Measurements from ENCODE around the gene SLIT3.

The SLIT3 gene

DNA sequence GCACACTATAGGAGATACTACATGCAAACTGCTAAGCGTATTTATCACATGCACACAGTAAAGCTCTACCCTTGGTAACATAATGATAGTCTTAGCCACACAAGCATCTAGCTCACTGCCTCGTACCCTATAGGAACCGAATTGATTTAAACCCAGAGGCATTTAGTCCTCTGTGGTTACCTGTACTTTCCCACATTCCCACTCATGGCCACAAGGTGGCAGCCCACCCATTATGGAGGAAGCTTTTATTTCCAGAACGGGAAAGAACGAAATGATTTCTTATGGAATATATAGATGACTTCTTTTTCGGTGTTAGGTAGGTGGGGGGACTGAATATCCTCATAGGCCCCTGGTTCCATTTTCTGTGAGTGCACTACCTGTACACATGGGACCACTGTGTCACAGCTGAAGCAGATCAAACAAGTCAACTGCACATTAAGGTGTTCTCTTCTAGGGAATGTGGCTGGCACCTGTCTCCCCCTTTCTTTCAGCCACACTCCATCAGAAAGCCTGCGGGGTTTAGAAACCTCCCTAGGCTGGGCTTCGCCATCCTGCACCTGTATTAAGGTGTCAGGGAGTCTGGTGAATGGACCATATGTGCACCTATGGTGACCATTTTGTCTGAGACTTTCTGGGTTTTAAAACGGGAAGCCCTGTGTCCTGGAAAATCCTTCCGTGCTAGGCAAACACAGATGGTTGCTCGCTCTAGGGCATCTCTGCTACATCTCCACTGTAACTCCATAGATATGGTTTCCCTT, 313.2 kb downstream of the SLIT3 start:
- DNase-seq: peak; percentile 29 to 76

- DNase-seq: no peak
These were observed 315.5 kb downstream of the SLIT3 start for GRCh38 chr5:168985454-168985853.

GRCh38 chr5:168984135-168984675, 316.7 kb downstream of the SLIT3 start:
- no peak for DNase-seq

DNA sequence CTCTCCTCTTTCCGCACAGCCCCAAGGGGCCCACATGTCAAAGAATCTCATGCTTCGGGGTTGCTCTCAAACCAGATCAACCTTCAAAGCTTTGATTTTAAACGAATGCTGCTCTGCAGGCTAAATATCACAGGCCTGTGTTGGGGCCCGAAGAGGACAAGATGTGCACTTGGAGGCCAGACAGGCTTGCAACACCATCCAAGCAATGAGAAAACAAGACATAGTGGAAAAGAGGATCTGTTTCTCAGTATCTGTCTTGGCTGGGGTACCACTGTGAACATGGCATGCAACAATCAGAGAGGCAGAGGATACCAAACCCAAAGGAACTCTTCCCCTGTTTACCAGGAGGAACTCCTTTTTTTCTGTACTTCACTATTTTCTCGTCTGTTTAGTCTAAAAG, 321.8 kb downstream of the SLIT3 start:
- no peak for DNase-seq

- no peak for DNase-seq
These were observed 322.4 kb downstream of the SLIT3 start for GRCh38 chr5:168978500-168978899.

DNA sequence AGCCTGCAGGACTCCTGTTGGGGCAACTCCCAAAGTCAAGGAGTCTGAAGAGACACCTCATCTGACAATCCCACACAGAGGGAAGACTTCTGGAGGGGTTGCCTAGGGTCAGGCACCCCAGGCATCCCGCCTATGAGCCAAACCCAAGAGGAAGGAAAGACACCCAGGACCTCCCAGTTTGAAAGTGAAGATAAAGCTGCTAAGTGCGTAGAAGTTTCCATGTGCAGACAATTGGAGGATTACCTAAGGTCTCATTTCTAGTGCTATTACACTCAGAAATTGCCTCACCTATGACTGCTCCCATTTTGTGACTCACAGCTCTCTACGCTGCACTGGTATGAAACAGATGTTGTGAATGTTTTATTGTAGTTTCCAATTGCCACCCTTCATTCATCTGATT, 322.9 kb downstream of the SLIT3 start:
- no peak for DNase-seq

DNA sequence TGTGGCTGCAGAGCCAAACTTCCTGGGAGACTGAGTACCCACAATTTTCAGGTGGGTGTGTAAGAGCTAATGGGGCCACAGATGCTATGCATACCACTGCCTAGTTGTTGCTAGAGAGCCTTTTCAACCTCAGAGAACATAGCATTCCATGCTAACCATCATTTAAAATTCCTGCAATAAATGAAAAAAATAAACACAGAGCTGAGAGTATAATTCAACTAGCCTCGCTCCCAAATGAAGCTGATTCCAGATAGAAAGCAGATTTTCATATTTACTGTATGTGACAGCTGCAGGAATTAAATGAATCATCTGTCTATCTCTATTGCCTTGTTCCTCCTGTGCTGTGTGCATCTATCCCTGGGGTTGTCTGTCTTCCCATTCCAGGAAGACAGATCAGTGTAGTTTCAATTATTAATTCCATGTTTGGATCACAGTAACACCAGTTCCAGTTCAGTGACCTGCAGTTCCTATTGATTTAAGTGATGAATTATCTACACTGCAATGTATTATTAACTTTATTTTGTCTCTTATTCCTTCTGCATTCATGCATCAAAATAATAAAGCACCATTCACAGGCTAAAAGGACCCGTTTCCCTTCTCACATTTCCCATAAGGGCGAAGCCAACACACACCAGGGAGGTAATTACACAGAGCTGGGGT, 324.5 kb downstream of the SLIT3 start:
- no peak for DNase-seq

- no peak for DNase-seq
These were observed 325.6 kb downstream of the SLIT3 start for GRCh38 chr5:168975331-168975730.

DNA sequence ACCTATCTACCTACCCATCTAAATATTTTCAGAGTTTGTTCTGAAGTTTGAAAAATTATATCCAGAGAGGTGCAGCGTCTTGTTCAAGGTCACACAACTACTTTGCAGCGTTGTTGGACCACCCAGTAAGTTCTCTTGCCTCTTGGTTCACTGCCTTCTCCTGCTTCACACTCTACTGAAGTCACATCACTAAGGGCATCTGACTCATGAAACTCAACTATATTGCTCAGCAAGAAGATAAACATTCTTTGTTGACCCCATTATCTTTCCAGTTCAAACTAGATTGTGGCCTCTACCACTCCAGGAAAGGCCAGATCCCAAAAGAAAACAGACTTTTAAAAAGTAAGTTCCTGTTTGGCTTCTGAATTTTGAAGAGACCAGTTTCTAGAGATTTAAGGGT, 326.9 kb downstream of the SLIT3 start:
- DNase-seq: no peak

DNA sequence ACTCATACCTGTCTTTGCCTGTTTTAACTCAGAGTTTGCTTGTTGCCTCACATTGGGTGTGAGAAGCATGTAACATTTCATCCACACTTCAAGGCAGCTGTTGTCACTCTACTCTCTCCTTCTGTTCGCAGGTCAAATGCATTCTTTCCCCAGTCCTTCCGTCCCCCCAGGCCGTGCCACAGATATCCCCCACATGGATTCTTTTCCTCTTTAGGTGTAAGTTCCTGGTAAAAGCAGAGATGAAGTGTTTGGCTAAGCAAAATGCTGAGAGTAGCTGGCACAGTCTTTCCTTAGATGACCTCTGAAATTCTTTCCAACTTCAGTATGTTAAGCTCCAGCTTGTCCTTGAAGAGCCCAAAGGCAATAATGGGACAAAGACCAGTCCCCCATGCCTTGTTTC, 328.2 kb downstream of the SLIT3 start:
- no peak for DNase-seq

DNA sequence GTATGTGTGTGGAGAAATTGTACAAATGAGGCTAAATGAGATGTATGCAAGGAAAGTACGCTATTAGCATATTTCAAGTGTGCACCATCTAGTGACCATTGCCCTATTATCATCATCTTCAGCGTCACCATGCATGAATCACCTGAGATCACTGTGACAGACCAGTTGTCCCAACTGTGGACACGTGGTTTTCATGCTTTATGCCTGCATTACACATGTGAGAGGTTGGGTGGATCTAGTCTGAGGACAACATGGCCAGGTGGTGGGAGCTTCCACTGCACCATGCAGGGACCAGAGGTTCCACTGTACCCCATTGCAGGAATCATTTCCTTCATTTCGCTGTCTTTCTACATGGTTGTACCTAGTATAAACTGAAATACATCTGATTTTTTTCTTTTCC, 329.8 kb downstream of the SLIT3 start:
- DNase-seq: no peak

- no peak for DNase-seq
These were observed 331.5 kb downstream of the SLIT3 start for GRCh38 chr5:168969326-168969886.

DNA sequence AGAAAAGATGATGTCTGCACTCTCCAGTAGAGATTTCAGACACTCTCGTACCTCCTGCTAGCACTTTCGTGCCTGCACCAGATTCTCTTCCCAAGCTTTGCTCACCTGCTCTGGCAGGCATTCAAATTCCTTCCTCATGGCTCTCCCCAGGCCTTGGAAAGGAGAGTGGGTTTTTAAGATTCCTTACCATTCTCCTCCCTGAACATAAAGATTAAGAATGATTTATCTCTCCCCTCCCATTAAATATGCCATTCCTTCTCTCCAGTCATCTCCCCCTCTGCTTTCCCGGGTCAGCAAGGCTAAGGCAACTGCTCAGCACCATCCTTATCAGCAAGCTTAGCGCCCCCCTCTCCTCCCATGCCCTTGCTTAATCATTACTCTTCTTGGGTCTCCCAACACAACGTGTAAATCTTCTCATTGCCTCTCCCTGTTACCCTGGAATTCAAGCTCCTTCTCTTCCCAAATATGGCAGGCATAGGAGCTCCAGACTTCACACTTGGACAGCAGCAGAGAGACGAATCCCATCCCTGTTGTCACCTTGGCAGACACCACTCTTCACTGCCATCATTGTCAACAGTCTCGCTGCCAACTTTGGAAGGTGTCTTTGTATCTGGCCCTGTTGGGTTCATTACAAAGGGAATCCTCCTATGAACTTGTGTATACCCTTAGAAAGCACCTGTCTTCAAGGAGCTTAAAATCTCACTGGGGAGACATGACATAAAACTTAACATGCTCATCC, 332.9 kb downstream of the SLIT3 start:
- DNase-seq: no peak

DNA sequence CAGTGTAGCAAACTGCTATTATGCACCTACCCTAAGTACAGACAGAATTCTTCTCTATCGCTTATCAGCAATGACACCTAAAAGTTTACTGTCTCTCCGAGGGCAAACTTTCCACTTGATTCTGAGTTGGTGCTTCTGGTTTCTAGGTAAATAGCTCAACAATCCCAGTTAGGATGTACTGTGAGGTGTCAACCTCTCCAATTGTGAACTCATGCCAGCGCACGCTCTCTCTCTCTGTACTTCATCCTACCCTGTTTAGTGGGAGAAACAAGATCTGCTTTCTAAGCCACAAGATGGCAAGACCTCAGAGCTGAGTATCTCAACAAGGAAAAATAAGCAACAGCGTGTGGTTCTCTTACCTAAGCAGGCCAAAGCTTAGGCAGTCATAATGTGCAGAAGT, 335.3 kb downstream of the SLIT3 start:
- no peak for DNase-seq

DNA sequence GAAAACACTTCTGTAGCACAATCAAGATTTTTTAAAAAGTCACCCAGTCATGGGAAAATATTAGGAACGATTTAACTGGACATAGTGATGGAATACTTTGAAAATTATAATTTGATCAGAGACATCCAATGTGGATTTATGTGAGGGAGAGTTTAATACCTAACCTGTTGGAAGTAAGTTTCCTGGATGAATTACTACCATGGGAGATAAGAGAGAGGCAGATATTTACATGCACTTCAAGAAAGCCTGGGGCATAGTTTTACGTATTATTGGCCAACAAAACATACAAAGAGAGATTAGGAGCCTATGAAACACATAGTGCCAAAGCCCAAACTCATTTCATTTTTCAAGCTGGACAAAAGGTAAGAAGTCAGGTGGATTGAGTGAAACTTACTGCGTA, 336.8 kb downstream of the SLIT3 start:
- DNase-seq: no peak

GRCh38 chr5:168962306-168962705, 338.6 kb downstream of the SLIT3 start:
- no peak for DNase-seq

GRCh38 chr5:168961681-168962080, 339.3 kb downstream of the SLIT3 start:
- no peak for DNase-seq

DNA sequence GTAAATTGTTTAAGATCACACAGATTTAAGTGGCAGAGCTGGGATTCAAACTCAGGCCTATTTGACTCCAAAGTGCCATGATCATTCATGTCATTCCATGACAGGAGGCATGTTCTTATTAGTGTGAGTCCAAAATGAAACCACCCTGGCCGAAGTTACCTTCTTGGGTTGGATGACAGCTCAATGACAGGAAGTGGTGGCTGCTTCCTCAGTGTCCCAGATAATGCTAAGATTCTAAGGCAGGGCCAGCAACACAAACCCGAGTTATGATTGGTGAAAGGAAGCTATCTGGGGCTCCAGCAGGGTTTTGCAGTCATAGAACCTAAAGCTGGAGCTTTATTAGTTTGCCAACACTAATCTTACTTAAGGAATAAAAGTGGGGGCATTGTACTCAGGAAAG, 340.4 kb downstream of the SLIT3 start:
- no peak for DNase-seq

GRCh38 chr5:168953351-168953750, 347.6 kb downstream of the SLIT3 start:
- DNase-seq: no peak

DNA sequence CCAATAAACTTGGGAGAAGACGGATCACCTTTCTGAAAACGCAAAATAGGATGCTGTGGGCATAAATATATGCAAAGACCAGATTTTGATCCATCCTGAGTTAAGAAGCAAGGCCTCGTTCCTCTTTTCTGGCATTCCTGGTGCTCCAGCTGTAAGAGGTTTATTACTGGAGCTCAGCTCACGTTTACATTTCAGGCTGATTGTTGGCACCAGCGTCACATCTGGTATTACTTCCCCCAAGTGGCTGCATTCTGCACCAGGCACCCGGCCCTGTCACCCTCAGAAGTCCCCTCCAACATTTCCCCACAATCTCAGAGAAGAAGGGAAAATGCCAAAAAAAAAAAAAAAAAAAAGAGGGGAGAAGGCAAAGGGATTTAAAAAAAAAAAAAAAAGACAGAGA, 348.7 kb downstream of the SLIT3 start:
- no peak for DNase-seq

- DNase-seq: no peak
These were observed 349.2 kb downstream of the SLIT3 start for GRCh38 chr5:168951769-168952168.

GRCh38 chr5:168951356-168951755, 349.6 kb downstream of the SLIT3 start:
- no peak for DNase-seq

DNA sequence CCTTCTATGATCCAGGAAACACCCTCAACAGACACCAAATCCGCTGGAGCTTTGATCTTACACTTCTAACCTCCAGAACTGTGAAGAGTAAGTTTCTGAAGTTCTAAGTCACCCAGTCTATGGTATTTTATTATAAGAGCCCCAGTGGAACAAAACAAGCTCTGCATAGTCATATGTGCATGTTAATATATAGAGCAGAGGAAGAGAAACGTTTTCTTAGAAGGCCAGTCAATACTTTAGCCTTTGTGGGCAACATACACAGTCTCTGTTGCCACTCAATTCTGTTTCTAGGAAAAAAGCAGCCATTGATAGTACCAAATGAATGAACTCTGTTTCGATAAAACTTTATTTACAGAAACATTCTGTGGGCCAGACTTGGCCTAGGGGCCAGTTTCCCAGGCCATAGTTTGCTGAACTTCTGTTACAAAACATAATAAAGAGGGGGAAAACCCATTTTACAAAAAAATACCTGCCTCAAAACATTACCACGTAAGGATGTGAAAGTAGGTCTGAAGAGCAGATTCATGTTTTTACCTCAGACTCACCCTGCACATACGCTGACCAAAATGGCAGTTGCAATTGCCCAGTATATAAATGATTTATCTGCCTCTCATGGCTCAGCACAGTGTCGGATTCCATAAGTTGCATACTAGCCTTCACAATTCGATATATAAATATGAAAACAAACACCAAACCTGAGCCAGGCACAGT, 350.5 kb downstream of the SLIT3 start:
- no peak for DNase-seq
